Measurements from ENCODE around the gene FOXL1.
"Not testable (repeated sequence)": the region's sequence is repeated elsewhere in the genome, so short reads cannot be mapped to it uniquely, and the experiment has no call there.

The FOXL1 gene

GRCh38 chr16:86581458-86581857, 3.1 kb downstream of the FOXL1 start:
- DNase-seq, result no peak

DNA sequence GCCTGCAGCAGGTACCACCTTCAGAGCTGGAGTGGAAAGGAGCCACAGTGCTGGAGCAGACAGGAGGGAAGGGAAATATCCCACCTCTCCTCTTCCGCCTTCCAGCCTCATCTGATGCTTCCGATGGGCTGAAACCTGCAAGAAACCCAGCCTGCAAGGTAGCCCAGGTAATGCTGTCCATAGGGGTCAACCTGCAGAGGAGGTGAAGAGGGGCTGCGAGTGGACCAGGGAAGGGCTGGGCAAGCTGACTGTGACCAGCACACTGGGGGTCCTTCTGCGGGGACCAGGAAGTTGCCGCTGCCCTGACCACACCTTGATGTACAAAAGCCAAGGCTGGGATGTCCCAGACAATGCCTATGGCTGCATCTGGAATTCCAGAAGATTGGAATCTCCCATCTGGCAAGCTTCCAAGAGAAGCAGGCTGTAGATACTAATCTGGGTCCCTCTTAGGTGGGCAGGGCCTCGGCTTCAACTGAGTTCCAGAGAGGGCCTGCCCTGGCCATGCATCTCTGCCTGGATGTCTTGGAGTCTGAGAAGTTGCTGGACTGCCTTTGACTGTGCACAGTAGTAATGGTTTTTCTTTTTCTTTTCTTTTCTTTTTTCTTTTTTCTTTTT, 5.8 kb downstream of the FOXL1 start:
- no peak for DNase-seq

- no peak for DNase-seq
These were observed 6.7 kb downstream of the FOXL1 start for GRCh38 chr16:86584726-86585721.

DNA sequence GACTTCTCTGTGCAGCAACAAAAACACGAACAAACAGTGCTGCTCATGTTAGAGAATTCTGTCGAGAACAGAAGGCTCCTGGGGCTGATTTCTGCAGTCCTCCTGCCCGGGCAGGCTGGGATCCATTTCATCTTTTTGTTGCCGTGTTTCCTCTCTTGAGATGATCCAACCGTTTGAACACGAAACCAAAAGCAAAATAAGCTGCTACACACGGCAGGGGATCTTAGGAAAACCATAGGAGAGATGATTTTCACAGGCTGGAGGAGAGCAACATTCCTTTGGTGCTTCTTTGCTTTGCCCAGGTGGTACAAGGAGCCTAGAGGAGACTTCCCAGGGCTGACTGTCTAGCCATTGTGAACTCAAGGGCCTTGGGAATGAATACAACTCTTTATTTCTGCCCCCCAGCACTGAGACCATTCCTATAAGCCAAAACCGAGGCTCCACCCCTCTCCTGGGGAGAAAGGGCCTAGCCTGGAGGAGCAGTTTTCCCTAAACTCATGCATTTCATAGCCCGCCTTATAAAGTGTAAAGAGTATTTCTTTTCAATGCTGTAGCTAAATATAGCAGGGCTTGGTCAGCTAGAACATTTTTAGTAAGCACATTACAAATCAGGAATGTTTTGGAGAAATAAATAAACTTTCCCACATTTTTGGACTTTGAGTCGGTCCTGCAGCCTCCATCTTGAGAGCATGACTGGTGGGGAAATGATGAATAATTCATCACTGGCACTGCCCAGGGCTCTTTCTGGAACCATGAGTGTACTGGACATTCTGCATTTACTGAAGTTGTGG, 7.7 kb downstream of the FOXL1 start:
- no peak for DNase-seq

- no peak for DNase-seq
These were observed 9.1 kb downstream of the FOXL1 start for GRCh38 chr16:86587487-86587886.

GRCh38 chr16:86587955-86588354, 9.6 kb downstream of the FOXL1 start:
- DNase-seq, result not testable (repeated sequence)

DNA sequence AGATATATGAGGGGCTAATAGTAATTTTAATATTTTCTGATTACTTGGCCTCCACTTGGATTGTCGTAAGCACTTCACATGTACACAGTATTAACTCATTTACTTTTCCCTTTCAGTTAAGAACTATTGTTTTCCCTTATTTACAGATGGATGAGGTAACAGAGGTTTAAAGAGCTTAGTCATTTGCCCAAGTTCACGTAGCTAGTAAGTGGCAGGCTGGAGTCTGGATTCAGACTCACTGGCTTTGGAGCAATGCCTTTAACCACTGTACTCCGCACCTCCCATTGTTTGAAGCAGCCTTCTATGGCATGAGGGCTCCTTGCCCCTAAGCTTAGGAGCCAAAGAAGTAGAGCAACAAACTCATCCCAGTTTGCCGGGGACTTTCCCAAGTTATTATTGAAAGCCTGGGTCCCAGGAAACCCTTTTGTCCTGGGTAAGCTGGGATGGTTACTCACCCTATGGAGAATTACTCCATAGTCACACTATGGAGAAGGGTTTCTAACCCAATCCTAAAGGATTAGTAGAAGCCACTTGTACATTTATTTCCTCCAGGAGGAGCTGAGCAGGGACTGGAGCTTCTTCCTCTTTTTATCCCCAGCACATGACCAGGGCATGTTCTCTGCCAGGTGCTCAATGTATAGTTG, 12.3 kb downstream of the FOXL1 start:
- no peak for DNase-seq

- DNase-seq, result no peak
These were observed 12.9 kb downstream of the FOXL1 start for GRCh38 chr16:86591270-86591669.

GRCh38 chr16:86593913-86594620, 15.7 kb downstream of the FOXL1 start:
- no peak for DNase-seq

DNA sequence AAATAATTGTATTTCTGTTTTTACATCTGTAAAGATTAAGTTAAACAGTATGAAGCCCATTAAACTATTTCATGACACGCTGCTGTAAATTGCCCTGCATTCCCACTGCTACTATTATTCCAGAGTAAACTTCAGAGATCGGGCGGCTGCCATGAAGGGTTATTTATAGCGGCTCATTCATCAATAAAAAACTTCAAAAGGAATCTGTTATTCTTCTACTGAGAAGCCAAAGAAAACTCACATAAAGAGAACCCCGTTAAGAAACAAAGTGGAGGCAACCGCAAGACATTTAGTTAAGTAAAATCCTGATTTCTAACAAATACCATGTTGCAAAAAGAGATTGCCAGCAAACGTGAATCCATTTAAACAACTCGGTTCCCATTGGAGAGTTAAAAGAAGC, 16.4 kb downstream of the FOXL1 start:
- DNase-seq, result no peak

GRCh38 chr16:86595983-86596605, 17.7 kb downstream of the FOXL1 start:
- no peak for DNase-seq

DNA sequence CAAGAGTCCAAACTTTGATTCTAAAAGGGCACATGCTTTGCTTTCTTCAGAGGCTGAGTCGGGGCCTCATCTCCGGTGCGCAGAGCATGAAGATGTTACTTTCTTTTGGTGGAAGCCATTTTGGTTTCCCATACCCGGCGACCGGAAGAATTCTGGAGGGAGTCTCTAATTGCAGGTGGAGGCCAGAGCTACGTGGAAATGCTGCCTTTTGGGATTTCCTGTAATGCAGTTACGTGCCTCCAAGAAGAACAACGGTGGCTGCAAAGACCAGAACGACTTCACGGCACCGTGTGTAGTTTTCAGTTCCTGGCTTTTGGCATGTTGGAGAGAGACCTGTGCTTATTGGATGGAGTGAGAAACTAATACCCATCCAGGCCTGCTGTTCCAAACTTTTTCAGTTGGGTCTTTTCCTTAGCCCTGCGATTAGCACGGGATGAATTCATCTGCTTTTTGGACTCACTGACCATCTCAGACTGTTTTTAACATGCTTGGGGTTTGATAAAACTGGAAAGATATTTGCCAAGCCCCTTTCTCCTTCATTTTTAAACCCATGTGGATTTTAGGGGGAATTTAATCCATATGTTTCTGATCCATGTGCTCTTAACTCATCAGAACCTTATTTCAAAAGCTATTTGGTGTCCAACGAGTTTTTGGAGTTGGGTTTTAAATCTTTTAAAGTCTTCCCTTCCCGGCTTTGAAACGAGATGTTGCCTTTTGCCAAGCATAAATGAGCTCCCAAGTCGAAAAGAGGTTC, 19.0 kb downstream of the FOXL1 start:
- DNase-seq, result no peak

GRCh38 chr16:86597880-86598606, 19.7 kb downstream of the FOXL1 start:
- DNase-seq, result no peak

DNA sequence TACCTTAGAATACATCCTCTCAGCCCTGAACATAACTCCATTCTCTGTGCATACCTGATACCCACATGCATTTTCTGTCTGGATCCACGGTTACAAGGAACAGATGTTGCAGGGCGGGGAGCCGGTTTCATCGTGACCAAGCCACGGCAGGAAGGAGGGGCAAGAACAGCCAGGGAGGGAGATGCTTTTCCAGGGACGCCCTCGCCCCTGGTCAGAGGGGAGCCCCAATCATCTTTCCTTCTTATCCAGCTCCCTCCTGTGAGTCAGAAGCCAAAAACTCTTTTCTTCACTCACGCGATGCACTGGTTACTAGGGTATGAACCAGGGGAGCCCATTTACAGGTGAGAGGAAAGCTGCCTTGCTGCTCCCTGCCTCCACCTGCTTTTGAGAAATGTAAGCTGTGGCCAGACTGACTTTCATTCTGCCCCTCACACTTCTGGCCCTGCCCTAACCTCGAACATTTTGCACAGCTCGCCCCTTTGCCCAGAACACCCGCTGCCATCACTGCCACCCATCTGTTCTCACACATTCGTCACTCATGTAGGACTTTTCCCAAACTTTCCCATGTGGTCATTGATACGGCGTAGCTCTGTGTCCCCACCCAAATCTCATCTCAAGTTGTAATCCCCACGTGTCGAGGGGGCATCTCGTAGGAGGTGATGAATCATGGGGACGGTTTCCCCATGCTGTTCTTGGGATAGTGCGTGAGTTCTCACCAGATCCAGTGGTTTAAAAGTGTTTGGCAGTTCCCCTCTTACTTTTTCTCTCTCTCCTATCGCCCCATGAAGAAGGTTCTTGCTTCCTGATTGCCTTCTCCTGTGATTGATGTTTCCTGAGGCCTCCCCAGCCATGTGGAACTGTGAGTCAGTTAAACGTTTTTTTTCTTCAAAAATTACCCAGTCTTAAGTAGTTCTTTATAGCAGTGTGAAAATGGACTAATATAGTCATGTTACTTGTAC, 20.5 kb downstream of the FOXL1 start:
- DNase-seq, result no peak

GRCh38 chr16:86601356-86601755, 23.0 kb downstream of the FOXL1 start:
- no peak for DNase-seq

DNA sequence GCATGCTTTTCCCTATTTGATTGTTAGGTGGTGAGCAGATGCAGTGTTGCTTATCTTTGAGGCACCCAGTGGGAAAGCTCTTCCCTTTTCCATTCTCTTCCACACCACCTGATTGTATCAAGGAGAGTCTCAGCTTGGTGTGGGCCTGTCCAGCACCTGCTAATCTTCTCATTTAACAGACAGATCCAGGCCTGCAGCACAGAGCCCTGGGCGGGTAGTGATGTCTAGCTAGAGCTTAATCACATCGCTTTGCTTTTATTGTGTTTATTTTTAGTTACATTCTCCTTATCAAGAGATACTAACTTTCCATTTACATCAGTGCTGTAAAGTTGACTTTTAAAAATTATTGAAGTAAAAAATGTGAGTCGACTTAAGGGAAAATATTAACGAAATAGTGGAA, 24.2 kb downstream of the FOXL1 start:
- DNase-seq, result no peak

DNA sequence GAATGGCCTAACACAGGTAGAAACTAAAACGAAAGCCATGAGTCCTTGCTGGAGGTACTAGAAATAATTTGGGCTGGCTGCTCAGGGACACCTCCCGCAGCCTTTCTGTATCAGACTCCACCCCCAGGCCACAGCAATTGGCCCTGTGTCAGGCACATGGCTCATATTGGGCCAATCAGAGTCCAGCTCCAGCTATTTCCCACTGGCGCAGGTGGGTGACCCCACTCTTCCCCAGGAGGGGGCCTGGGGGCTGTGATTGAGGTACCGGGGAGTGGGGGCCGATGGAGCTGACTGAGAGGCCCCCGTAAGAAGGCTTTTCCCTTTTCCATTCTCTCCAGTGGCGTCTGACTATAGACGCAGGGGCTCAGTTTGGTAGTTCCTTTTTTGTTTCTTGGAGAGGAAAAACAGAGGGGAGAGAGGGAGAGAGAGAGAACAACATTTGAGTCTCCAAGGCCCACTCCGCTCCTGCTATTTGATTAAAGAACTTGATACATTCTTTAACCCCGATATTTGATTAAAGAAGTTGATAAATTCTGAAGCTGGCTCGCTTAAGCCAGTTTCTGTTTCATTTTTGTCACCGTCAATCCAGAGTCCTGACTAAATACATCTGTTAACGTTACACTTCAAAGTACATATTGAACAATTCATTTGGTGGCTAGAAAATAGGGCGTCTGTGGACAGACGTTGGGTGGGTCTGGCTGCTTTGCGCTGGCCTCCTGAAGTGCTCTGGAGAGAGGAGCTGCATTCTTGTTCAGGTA, 26.3 kb downstream of the FOXL1 start:
- DNase-seq, result no peak

DNA sequence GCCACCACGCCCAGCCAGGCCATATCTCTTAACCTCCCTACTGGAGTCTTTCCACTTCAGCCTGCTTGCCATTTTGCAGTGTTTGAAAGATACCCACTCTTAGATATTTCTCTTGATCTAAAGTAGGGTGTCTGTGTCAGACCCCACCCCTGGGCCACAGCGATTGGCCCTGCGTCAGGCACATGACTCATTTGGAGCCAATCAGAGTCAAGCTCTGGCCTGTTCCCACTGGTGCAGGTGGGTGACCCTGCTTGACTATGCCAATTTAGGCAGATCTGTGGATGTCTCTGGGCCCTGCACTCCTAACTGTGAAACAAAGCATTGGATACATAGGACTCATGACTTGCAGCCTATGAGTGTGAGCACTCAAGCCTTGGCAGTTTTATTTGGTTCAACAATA, 27.6 kb downstream of the FOXL1 start:
- DNase-seq, result no peak
